Measurements from ENCODE around the gene SLCO4A1. TPM values are rescaled to one million over a fixed set of nuclear protein-coding genes. Genes with fewer than 3 reads are reported as not detected.

Gene SLCO4A1
- total RNA-seq, 1 experiment from 2014 or later = 161 TPM

DNA sequence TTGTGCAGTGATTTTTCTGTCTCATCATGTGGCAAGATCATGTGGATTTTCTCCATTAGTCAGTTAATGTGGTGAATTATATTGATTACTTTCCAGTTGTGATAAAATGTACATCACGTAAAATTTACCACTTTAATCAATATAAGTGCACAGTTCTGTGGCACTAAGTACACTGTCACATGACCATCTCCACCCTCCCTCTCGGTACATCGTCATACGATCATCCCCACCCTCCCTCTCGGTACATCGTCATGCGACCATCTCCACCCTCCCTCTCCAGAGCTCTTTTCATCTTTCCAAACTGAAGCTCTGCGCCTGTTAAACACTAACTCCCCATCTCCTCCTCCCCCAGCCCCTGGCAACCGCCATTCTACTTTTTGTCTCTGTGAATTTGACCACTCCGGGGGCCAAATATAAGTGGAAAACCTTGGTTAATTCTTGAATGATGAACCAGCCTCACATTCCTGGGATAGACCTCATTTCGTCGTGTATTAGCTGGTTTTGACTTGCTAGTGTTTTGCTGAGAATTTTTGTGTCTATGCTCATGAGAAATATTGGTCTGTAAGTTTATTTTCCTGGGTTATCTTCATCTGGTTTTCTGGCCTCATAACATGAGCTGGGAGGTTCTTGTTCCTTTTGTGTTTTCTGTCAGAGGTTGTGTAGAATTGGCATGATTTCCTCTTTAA is 77.1 kb downstream of the SLCO4A1 start:
- no peaks in the 10 kb centered on the region for H3K27me3 ChIP-seq (ENCODE audit: low read length)
- no peaks in the 10 kb centered on the region for H3K9me3 ChIP-seq (ENCODE audit: low read length)
- POLR2A ChIA-PET (ENCODE audit: unreplicated experiment) = no interaction called here
- DNase-seq = no peak
- no peak overlapping the region for H3K27ac ChIP-seq (ENCODE audit: low read length)
- no peaks in the 10 kb centered on the region for H3K4me1 ChIP-seq (ENCODE audit: insufficient read depth, low read length)
- H2AFZ ChIP-seq (ENCODE audit: low read length) = no peak overlapping the region
- no TSS peak for BruUV-seq (replicated peaks)
- H3F3A ChIP-seq (ENCODE audit: low read length, unreplicated experiment) = no peaks in the 10 kb centered on the region
- no peak for ATAC-seq
- H3K36me3 ChIP-seq (ENCODE audit: low read depth, low read length) = no peaks in the 10 kb centered on the region
- H4K20me1 ChIP-seq (ENCODE audit: low read length) = no peaks in the 10 kb centered on the region
- TF ChIP-seq, protein P1, sequence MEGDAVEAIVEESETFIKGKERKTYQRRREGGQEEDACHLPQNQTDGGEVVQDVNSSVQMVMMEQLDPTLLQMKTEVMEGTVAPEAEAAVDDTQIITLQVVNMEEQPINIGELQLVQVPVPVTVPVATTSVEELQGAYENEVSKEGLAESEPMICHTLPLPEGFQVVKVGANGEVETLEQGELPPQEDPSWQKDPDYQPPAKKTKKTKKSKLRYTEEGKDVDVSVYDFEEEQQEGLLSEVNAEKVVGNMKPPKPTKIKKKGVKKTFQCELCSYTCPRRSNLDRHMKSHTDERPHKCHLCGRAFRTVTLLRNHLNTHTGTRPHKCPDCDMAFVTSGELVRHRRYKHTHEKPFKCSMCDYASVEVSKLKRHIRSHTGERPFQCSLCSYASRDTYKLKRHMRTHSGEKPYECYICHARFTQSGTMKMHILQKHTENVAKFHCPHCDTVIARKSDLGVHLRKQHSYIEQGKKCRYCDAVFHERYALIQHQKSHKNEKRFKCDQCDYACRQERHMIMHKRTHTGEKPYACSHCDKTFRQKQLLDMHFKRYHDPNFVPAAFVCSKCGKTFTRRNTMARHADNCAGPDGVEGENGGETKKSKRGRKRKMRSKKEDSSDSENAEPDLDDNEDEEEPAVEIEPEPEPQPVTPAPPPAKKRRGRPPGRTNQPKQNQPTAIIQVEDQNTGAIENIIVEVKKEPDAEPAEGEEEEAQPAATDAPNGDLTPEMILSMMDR (conservative IDR thresholded peaks at IDR 0.05; ENCODE audit: low read depth, low read length) = no peak
- TF ChIP-seq EZH2phosphoT487 (IDR thresholded peaks at IDR 0.05; ENCODE audit: borderline replicate concordance, low read length) (no peak), EZH2 (IDR thresholded peaks at IDR 0.05; ENCODE audit: low read length, unreplicated experiment) (no peak)
- H3K4me3 ChIP-seq (ENCODE audit: low read length) = no peak overlapping the region
- intact Hi-C loops (cut with micrococcal nuclease) = no loop called here
- CTCF ChIA-PET = interaction anchor here (1.0 kb wide), 1 partner anchor 12 kb away, joined by 3 read pairs; no protein-coding TSS in a partner anchor
- no peaks in the 10 kb centered on the region for H3K9me2 ChIP-seq (replicated peaks; ENCODE audit: low read length)
- no peak overlapping the region for H3K9ac ChIP-seq (ENCODE audit: low read length)
- no peaks in the 10 kb centered on the region for H3K79me2 ChIP-seq (ENCODE audit: low read length)
- no peak overlapping the region for H3K4me2 ChIP-seq (ENCODE audit: low read length)

Other genes starting within 250 kb of the SLCO4A1 start
- gene CABLES2, start 235.2 kb upstream of the SLCO4A1 start, total RNA-seq (2014; rRNA removed) = 12.4 and 13.5 TPM in 2 replicates
- 9.3 and 9.4 TPM in 2 replicates for gene RBBP8NL, start 215.0 kb upstream of the SLCO4A1 start, total RNA-seq (2014; rRNA removed)
- gene GATA5, start 166.5 kb upstream of the SLCO4A1 start, total RNA-seq (2014; rRNA removed) = 0.18 and 0.46 TPM in 2 replicates
- 7.8 and 10.6 TPM in 2 replicates for gene NTSR1, start 66.3 kb downstream of the SLCO4A1 start, total RNA-seq (2014; rRNA removed)
- 48.8 and 56.3 TPM in 2 replicates for gene MRGBP, start 154.0 kb downstream of the SLCO4A1 start, total RNA-seq (2014; rRNA removed)
- 78.9 and 112 TPM in 2 replicates for gene OGFR, start 162.3 kb downstream of the SLCO4A1 start, total RNA-seq (2014; rRNA removed)
- gene COL9A3, start 174.5 kb downstream of the SLCO4A1 start, total RNA-seq (2014; rRNA removed) = 14.3 and 17.7 TPM in 2 replicates
- 15.8 and 21.7 TPM in 2 replicates for gene TCFL5, start 219.3 kb downstream of the SLCO4A1 start, total RNA-seq (2014; rRNA removed)